ENCODE results near the gene PSTPIP1. TPM values are rescaled to one million over a fixed set of nuclear protein-coding genes. Genes with fewer than 3 reads are reported as not detected.

The PSTPIP1 gene
- total RNA-seq, 2 experiments from 2014 or later: 113 to 121 TPM

DNA sequence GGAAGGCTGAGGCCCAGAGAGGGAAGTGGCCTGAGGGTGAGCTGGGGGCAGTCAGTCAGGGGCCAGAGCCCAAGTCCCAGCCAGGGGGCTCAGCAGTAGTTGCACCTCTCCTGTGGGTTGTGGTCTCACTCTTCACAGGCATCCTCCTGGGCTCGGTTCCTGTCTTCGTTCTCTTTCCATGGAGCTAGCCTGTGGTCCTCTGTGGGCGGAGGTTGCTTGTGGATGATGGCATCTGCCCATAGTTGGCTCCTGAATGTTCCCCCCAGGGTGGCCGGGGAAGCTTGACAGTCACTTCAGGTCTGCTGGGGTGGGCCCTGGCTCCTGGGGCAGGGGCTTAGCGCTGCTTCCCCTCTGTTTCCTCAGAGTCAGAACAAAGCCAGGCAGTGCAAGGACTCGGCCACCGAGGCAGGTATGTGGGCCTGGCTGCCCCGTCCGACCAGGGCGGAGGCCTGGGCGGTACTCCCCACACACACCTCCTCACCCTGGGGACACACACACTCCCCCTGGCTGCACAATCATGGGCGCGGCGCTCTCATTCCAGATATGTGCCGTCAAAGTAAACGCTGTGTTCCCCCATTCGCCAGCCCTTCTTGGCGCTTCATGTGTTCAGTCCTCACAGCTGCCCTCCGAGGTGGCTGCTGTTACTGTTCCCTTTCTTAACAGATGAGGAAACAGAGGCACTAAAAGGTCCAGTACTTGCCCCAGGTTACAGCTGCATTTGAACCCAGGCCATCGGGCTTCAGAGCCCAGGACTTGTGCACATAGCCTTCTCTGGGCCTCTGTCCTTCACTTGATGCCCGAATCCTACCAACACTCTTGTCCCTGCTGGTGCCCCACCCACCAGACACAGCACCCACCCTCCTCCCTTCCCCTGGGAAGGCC, 34.5 kb downstream of the PSTPIP1 start:
- TF ChIP-seq, protein P1, sequence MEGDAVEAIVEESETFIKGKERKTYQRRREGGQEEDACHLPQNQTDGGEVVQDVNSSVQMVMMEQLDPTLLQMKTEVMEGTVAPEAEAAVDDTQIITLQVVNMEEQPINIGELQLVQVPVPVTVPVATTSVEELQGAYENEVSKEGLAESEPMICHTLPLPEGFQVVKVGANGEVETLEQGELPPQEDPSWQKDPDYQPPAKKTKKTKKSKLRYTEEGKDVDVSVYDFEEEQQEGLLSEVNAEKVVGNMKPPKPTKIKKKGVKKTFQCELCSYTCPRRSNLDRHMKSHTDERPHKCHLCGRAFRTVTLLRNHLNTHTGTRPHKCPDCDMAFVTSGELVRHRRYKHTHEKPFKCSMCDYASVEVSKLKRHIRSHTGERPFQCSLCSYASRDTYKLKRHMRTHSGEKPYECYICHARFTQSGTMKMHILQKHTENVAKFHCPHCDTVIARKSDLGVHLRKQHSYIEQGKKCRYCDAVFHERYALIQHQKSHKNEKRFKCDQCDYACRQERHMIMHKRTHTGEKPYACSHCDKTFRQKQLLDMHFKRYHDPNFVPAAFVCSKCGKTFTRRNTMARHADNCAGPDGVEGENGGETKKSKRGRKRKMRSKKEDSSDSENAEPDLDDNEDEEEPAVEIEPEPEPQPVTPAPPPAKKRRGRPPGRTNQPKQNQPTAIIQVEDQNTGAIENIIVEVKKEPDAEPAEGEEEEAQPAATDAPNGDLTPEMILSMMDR (IDR thresholded peaks at IDR 0.05): no peak
- Mint-ChIP-seq H3K4me1 (ENCODE audit: low read depth) (peaks cover 21% of the 10 kb centered on the region), H3K4me3 (no peak overlapping the region), H3K36me3 (ENCODE audit: low read depth) (peaks cover 33% of the 10 kb centered on the region), H3K27me3 (no peaks in the 10 kb centered on the region), H3K9me3 (no peaks in the 10 kb centered on the region), H3K27ac (peak overlapping the region; percentile 64)
- ChIA-PET CTCF (interaction anchor here (2.2 to 5.1 kb wide), 2 partner anchors 34 to 56 kb away, joined by 6 to 51 read pairs; partner anchors contain the start of gene PSTPIP1), POLR2A (interaction anchor here (0.7 to 1.1 kb wide), 2 partner anchors 8 to 11 kb away, joined by 3 to 4 read pairs; no protein-coding TSS in a partner anchor)
- DNase-seq (peak; percentile 0), ATAC-seq (no peak)
- intact Hi-C loops (cut with micrococcal nuclease): no loop called here

DNA sequence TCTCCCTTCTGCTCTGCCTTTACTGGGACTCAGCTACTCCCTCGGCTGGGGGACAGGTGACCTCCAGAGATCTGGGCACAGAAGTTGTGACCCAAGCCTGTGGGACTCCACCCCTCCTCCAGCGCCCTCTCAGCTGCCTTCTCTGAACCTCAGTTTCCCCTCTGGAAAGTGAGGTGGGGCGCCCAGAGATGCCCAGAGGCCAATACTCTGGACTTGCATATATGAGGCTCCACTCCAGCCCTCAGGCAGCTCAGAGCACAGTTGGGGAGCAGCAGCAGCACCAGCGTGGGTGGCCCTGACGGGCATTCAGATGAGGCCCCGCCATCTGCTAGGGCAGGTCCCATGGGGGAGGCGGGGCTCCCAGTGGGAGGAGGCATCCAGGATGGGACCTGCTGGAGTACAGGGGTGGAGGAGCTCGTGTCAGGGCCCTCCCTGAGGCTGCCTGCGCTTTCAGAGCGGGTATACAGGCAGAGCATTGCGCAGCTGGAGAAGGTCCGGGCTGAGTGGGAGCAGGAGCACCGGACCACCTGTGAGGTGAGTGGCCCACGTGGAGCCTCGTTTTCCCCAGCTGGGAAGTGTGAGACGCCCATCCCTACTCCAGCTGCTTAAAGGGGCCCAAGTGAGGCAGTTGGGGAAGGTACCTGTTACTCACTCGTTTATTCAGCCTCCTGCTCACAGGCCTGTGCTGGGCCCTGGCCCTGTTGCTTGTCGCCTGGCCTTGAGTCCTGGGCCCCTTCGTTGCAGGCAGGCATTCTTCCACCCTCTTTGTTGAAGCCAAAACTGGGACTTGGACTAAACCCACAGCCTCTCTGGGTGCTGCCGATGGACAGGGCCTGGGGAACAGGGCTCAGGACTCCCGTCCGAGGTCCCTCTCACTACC, 35.4 kb downstream of the PSTPIP1 start:
- Mint-ChIP-seq H3K4me1 (ENCODE audit: low read depth) (peaks cover 21% of the 10 kb centered on the region), H3K27ac (peak overlapping the region; percentile 38), H3K4me3 (no peak overlapping the region), H3K36me3 (ENCODE audit: low read depth) (peaks cover 36% of the 10 kb centered on the region), H3K27me3 (no peaks in the 10 kb centered on the region), H3K9me3 (no peaks in the 10 kb centered on the region)
- POLR2A ChIA-PET: interaction anchor here (1.1 to 1.6 kb wide), 2 partner anchors 10 kb away, joined by 3 to 6 read pairs; no protein-coding TSS in a partner anchor
- DNase-seq: peak; percentile 2
- TF ChIP-seq, protein P1 (IDR thresholded peaks at IDR 0.05): no peak
- CTCF ChIA-PET: interaction anchor here (0.7 to 5.1 kb wide), 3 partner anchors 21 to 57 kb away, joined by 3 to 51 read pairs (median 6); partner anchors contain the start of gene PSTPIP1
- intact Hi-C loops (cut with micrococcal nuclease): no loop called here
- no peak for ATAC-seq

DNA sequence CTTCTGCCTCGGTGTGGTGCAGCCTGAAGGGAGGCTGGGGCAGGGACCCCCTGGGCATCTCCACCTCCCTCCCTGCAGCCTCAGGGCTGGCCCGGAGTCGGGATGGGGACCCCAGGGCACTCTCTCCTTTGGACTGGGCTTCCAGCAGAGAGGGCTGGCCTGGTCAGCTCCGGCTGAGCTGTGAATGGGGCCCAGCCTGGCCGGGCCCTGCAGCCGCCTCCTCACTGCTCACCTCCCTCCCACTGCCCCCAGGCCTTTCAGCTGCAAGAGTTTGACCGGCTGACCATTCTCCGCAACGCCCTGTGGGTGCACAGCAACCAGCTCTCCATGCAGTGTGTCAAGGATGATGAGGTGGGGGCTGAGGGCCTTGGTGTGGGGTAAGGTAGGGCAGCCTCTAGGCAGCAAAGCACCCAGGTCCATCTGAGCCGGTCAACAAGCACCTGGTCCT, 36.0 kb downstream of the PSTPIP1 start:
- POLR2A ChIA-PET: interaction anchor here (1.1 to 1.6 kb wide), 3 partner anchors 10 to 18 kb away, joined by 3 to 6 read pairs (median 4); no protein-coding TSS in a partner anchor
- H3K27ac Mint-ChIP-seq: peak overlapping the region; percentile 49
- no peaks in the 10 kb centered on the region for H3K27me3 Mint-ChIP-seq
- peaks cover 37% of the 10 kb centered on the region for H3K36me3 Mint-ChIP-seq (ENCODE audit: low read depth)
- TF ChIP-seq, protein P1 (IDR thresholded peaks at IDR 0.05): no peak
- DNase-seq (no peak), ATAC-seq (no peak)
- peaks cover 19% of the 10 kb centered on the region for H3K4me1 Mint-ChIP-seq (ENCODE audit: low read depth)
- intact Hi-C loops (cut with micrococcal nuclease): no loop called here
- no peak overlapping the region for H3K4me3 Mint-ChIP-seq
- CTCF ChIA-PET: interaction anchor here (0.7 to 5.1 kb wide), 4 partner anchors 20 to 57 kb away, joined by 3 to 51 read pairs (median 4); partner anchors contain the start of gene PSTPIP1
- no peaks in the 10 kb centered on the region for H3K9me3 Mint-ChIP-seq

DNA sequence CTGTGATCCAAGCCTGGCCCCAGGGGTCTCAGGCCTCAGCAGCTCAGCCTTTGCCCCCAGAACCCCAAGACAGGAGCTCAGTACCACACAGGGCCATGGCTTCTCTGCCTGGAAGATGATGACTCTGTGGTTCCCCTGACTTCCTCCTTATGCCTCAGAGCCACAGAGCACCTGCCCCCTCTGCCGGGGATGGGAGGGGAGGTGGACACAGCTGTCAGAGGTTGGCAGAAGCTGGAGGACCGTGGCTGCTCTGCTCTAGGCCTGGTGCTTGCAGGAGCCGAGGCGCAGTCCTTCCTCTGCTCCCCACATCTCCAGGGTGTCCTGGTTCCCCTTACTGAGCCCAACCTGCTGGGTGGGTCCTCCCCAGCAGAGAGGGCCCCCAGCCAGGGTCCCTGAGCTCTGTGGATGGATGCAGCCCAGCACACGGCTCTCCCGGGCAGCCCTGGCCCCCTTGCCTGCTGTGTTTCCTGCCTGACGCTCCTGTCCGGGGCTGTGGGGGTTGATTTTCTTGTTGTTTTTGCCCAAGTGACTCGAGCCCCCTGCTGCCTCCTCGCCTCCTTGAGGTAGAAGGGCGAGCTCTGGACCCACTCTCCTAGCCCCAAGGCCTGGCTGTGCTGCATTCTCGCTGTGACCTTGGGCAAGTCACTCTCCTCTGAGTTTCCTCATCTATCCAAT, 36.6 kb downstream of the PSTPIP1 start:
- H3K4me1 Mint-ChIP-seq (ENCODE audit: low read depth): peaks cover 17% of the 10 kb centered on the region
- no peaks in the 10 kb centered on the region for H3K27me3 Mint-ChIP-seq
- peak; percentile 62 for DNase-seq
- intact Hi-C loops (cut with micrococcal nuclease): no loop called here
- TF ChIP-seq, protein P1 (IDR thresholded peaks at IDR 0.05): no peak
- no peak overlapping the region for H3K4me3 Mint-ChIP-seq
- peak overlapping the region; percentile 49 for H3K27ac Mint-ChIP-seq
- H3K9me3 Mint-ChIP-seq: peaks cover 2% of the 10 kb centered on the region
- ATAC-seq: peak; percentile 62
- ChIA-PET CTCF (interaction anchor here (0.7 to 5.1 kb wide), 6 partner anchors 8 to 90 kb away, joined by 3 to 51 read pairs (median 4); partner anchors contain the start of gene PSTPIP1), POLR2A (interaction anchor here (0.6 to 1.6 kb wide), 3 partner anchors 12 to 100 kb away, joined by 3 to 6 read pairs (median 4); partner anchors contain the start of gene RCN2)
- H3K36me3 Mint-ChIP-seq (ENCODE audit: low read depth): peaks cover 41% of the 10 kb centered on the region
